HepG2 (cell line): ENCODE measurements around the gene ZBTB7C.

Experiments used
- POLR2AphosphoS5 ChIP-seq: IDR thresholded peaks from 2 replicates; pipeline ENCODE4 v1.6.1; 2012; ENCODE audit warnings: low read depth, low read length
- SIN3A ChIP-seq: IDR thresholded peaks from 2 replicates; pipeline ENCODE4 v1.6.1; 2011; ENCODE audit warnings: low read depth, mild to moderate bottlenecking, control low read depth, low read length, borderline replicate concordance
- SRF ChIP-seq: IDR thresholded peaks from 2 replicates; pipeline ENCODE4 v1.6.1; 2011; ENCODE audit warnings: mild to moderate bottlenecking, low read depth, low read length, moderate library complexity
- ZNF232 ChIP-seq: sonication (generic); formaldehyde crosslinking; IDR thresholded peaks from 2 replicates; pipeline ENCODE4 v1.4.0; 2020; ENCODE audit warnings: missing genetic modification reagents, borderline replicate concordance
- TF ChIP-seq, protein P1 (sequence below): sonication (generic); formaldehyde crosslinking; IDR thresholded peaks from 2 replicates; pipeline ENCODE4 v1.5.0; 2020; ENCODE audit warnings: mild to moderate bottlenecking, missing genetic modification reagents, moderate library complexity
- TF ChIP-seq, protein P2 (sequence below): sonication (generic); formaldehyde crosslinking; conservative IDR thresholded peaks from 2 replicates; pipeline ENCODE4 v1.4.0; 2020; ENCODE audit warnings: missing genetic modification reagents
- TF ChIP-seq, protein P3 (sequence below): sonication (generic); formaldehyde crosslinking; IDR thresholded peaks from 2 replicates; pipeline ENCODE4 v1.9.0; 2021; ENCODE audit warnings: missing genetic modification reagents, borderline replicate concordance

DNA sequence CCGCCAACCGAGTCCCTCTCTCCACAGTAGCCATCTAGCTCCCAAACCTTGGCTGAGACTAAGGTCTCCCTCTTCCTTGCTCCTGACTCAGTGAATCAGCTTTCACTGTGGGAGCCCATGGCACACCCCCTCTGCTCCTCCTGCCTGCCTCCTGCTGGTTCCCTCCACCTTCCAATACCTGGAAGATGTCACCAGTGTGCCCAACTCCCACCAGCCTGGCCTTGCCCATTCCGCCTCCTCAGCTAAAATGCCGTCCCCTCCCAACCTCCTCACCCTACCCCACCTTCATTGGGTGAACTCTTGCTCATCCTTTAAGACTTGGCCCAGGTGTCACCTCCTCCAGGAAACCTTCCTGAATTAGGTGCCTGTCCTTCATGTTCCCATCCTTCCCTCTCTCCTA is 348.8 kb downstream of the ZBTB7C start:
- TF ChIP-seq ZNF232, result no peak
- no peak for TF ChIP-seq SIN3A
- TF ChIP-seq SRF, result no peak
- no peak for TF ChIP-seq POLR2AphosphoS5
- TF ChIP-seq, protein P1, sequence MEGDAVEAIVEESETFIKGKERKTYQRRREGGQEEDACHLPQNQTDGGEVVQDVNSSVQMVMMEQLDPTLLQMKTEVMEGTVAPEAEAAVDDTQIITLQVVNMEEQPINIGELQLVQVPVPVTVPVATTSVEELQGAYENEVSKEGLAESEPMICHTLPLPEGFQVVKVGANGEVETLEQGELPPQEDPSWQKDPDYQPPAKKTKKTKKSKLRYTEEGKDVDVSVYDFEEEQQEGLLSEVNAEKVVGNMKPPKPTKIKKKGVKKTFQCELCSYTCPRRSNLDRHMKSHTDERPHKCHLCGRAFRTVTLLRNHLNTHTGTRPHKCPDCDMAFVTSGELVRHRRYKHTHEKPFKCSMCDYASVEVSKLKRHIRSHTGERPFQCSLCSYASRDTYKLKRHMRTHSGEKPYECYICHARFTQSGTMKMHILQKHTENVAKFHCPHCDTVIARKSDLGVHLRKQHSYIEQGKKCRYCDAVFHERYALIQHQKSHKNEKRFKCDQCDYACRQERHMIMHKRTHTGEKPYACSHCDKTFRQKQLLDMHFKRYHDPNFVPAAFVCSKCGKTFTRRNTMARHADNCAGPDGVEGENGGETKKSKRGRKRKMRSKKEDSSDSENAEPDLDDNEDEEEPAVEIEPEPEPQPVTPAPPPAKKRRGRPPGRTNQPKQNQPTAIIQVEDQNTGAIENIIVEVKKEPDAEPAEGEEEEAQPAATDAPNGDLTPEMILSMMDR, result no peak
- TF ChIP-seq, protein P2, sequence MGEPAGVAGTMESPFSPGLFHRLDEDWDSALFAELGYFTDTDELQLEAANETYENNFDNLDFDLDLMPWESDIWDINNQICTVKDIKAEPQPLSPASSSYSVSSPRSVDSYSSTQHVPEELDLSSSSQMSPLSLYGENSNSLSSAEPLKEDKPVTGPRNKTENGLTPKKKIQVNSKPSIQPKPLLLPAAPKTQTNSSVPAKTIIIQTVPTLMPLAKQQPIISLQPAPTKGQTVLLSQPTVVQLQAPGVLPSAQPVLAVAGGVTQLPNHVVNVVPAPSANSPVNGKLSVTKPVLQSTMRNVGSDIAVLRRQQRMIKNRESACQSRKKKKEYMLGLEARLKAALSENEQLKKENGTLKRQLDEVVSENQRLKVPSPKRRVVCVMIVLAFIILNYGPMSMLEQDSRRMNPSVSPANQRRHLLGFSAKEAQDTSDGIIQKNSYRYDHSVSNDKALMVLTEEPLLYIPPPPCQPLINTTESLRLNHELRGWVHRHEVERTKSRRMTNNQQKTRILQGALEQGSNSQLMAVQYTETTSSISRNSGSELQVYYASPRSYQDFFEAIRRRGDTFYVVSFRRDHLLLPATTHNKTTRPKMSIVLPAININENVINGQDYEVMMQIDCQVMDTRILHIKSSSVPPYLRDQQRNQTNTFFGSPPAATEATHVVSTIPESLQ (CRISPR knock-in tag), result no peak
- TF ChIP-seq, protein P3, sequence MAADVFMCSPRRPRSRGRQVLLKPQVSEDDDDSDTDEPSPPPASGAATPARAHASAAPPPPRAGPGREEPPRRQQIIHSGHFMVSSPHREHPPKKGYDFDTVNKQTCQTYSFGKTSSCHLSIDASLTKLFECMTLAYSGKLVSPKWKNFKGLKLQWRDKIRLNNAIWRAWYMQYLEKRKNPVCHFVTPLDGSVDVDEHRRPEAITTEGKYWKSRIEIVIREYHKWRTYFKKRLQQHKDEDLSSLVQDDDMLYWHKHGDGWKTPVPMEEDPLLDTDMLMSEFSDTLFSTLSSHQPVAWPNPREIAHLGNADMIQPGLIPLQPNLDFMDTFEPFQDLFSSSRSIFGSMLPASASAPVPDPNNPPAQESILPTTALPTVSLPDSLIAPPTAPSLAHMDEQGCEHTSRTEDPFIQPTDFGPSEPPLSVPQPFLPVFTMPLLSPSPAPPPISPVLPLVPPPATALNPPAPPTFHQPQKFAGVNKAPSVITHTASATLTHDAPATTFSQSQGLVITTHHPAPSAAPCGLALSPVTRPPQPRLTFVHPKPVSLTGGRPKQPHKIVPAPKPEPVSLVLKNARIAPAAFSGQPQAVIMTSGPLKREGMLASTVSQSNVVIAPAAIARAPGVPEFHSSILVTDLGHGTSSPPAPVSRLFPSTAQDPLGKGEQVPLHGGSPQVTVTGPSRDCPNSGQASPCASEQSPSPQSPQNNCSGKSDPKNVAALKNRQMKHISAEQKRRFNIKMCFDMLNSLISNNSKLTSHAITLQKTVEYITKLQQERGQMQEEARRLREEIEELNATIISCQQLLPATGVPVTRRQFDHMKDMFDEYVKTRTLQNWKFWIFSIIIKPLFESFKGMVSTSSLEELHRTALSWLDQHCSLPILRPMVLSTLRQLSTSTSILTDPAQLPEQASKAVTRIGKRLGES, result no peak
